Cerebellar nuclear complex (tissue), 1 donor: Measurements from ENCODE around the gene NLGN1.
A peak's percentile ranks its signal among the peaks of the same experiment; 100 is the strongest.

Source experiments
- DNase-seq, 2 experiments: peaks; one replicate each; lab custom pipeline; 2025; lab: John Stamatoyannopoulos, UW

Gene NLGN1

DNA sequence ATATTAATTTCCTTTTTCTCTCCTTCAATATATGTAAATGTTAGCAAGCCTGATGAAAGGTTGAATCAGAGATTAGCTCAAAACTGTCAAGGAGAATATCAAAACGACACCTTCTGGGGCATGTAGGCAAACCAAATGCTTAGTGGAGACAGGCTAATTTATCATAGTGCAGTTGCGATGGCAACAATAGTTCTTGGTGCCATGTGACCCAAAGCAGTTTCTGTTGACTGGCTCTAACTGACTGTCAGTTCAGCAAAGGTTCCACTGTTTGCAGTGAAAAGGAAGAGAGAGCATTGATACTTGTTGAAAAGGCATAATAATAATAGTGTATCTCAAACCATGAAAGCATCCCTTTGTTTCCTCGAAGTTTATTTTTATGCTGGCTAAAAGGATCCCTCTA, 513.9 kb downstream of the NLGN1 start:
- no peak for DNase-seq

- DNase-seq = no peak
Measured at GRCh38 chr3:173912126-173912525, 514.6 kb downstream of the NLGN1 start.

DNA sequence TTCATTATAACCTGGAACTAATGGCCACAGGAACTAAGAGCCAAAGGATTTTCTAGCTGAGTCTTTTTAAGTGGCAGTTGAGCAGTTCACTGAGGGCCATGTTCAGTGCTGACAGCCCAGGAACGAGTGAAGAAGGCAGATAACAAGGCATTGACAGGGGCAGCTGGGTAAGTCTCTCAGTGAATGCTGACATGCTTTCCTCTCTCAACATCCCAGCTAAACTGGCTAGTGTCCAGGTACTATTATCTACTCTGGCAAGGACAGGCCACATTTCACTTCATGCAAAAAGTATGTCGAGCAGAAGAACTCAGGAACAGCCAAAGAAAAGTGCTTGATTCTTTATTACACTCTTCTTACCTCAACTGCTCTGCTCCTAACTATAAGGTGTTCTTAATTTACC, 515.9 kb downstream of the NLGN1 start:
- DNase-seq = no peak

- no peak for DNase-seq
Measured at GRCh38 chr3:173913974-173914421, 516.5 kb downstream of the NLGN1 start.

- no peak for DNase-seq
Measured at GRCh38 chr3:173916799-173917198, 519.3 kb downstream of the NLGN1 start.

DNA sequence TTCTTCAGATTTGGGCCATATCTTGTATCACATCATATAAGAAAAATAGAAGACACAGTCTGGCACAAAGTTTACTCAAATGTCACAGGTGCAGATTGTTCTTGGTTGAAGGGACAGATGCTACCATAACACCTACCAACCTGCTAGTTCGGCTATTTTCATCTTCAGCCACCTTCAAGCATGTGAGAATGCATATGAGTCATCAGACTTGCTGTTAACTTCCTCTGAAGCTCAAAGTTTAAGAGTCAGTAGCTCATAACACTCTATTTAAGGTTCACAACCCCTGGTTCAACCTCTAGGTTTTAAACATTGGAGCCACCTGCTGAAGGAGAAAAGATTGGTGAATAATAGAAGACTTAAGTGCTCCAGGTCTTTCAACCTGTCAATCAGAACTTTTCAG, 522.8 kb downstream of the NLGN1 start:
- no peak for DNase-seq

- no peak for DNase-seq
Measured at GRCh38 chr3:173921732-173922131, 524.2 kb downstream of the NLGN1 start.

DNA sequence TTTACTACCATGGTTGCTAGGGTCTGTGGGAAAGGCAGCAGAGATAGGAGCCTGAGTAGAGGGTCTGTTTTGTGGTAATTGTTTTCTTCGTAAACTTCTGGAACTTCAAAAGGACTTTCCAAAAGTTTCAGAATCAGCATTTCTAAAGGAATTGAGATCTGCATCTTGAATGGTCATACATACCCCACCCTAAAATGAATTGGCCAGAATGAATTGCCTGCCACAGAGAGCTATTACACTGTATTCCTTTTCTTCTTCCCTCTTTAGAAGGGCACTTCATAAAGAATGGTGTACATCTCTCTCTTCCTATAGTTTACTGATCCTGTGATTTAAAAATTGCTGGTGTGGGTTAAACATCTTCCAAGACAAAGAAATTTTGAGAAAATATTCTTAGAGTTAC, 525.7 kb downstream of the NLGN1 start:
- DNase-seq = no peak

GRCh38 chr3:173930251-173930650, 532.7 kb downstream of the NLGN1 start:
- DNase-seq = no peak

- DNase-seq = no peak
Measured at GRCh38 chr3:173932624-173933023, 535.1 kb downstream of the NLGN1 start.

- no peak for DNase-seq
Measured at GRCh38 chr3:173933113-173933512, 535.6 kb downstream of the NLGN1 start.

GRCh38 chr3:173936316-173936715, 538.8 kb downstream of the NLGN1 start:
- DNase-seq = no peak

GRCh38 chr3:173938159-173938558, 540.6 kb downstream of the NLGN1 start:
- no peak for DNase-seq

- no peak for DNase-seq
Measured at GRCh38 chr3:173938616-173939015, 541.1 kb downstream of the NLGN1 start.

- no peak for DNase-seq
Measured at GRCh38 chr3:173939331-173939730, 541.8 kb downstream of the NLGN1 start.

GRCh38 chr3:173943264-173943663, 545.7 kb downstream of the NLGN1 start:
- DNase-seq = no peak

- DNase-seq = no peak
Measured at GRCh38 chr3:173945170-173945569, 547.6 kb downstream of the NLGN1 start.

DNA sequence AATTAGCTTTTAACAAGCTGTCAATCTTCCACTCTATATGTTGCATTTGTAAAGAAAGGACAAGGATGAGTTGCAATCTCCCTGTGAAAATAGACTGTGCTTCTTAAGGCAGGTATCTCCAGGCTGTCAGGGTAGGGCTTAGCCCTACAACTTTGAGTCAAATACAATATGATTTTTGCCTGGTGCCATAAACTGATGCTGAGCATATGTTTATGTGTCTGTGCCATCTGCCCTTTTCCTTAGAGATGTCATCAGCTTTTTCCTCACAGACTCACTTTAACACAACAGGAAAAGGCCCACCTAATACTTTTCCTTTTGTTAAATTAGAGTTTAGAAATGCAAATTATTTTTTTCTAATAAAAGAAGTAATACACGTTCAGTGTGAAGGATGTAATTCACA, 548.3 kb downstream of the NLGN1 start:
- peak in 1 of 2 experiments; percentile 38 for DNase-seq

- no peak for DNase-seq
Measured at GRCh38 chr3:173954647-173955046, 557.1 kb downstream of the NLGN1 start.

DNA sequence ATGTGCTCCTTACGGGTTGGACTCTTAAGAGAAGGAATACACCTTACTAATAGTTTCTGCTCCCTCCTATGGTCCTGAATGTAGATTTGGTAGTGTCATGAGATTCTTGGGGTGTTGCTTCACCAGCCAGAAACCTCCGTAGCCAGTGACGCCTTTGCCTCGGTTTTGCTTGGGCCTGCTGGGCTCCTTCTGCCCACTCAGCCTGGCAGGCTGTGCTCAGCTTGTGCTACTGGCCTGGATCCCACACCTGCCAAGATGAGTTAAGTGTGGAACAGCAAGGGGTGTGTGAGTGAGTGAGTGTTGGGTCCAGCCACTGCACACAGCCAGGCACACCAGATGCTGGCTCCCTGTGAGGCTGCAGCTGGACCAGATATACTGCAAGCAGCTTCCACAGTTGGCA, 560.1 kb downstream of the NLGN1 start:
- peak; percentile 46 to 68 for DNase-seq

- DNase-seq = no peak
Measured at GRCh38 chr3:173958805-173959204, 561.3 kb downstream of the NLGN1 start.

GRCh38 chr3:173970281-173970680, 572.7 kb downstream of the NLGN1 start:
- DNase-seq = no peak

DNA sequence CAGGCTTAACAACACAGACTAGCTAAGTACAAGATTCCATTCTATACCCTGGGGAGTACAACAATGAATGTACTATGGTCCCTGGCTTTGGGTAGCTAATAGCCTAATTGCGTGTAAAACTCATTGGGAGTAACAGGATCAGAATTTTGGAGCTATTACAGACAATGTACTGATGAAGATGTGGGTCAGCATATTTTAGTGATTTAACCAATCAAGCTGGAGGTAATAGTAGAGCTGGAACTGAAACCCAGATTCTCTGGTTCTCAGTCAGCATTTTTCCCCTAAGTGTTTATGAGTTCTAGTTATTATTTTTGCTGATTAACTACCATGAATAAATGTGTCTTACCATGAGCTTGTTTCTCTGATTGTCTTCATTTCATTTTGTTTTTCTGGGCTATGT, 578.7 kb downstream of the NLGN1 start:
- DNase-seq = no peak

DNA sequence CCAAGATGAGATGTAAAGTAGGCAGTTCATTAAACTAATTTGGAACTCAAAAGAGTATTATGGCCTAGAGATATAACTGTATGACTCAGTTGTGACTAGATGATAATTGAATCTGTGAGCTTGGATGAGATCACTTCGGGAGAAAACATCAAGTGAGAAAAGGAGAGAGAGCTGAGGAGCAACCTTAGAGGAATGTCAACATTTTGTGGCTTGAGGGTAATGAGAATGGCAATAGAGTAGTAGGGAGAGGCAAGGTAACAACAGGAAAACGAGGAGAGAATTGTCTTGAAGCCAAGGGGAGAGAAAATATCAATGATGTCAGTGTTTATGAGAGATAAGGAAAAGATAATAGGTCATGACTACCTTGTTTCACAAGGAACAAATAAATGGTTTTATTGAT, 580.2 kb downstream of the NLGN1 start:
- DNase-seq = no peak

DNA sequence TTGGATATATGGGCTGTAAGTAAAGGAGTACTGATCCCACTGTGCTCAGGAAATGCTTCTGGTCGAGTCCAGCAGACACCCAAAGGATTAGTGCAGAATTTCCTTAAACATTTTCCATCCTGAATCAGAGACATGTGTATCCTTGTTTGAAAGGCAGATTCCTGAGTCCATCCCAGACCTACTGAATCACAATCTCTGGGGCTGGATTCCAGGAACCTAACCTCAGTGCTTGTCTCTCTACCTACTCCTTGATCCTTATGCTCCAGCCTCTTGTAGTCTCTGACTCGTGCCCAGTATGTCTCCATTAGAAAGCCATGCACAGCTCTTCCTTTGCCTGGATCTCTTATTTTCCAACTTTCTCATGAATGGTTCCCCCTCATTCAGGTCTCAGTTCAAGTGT, 585.8 kb downstream of the NLGN1 start:
- no peak for DNase-seq
